ENCODE data around the gene TMEM203. TPM values are rescaled to one million over a fixed set of nuclear protein-coding genes. Genes with fewer than 3 reads are reported as not detected.

TMEM203 gene
- total and polyA plus RNA-seq, 12 donors: 21.7 to 48.4 (median 40.0) TPM

GRCh38 chr9:137163365-137163715 lies 42.1 kb downstream of the TMEM203 start:
- peaks cover 95% of the 10 kb centered on the region for H3K27me3 ChIP-seq
- no peak for DNase-seq
- H3K4me3 ChIP-seq: peak overlapping the region in 1 of 4 donors; percentile 10
- H3K9me3 ChIP-seq (replicated peaks in 1 of 3): no peaks in the 10 kb centered on the region
- no peak overlapping the region for H3K27ac ChIP-seq
- WGBS, 4 donors: 6 to 44% (median 24%) methylated on average over 8 to 26 of the region's 26 CpGs
- no peak for TF ChIP-seq POLR2A (IDR thresholded peaks at IDR 0.05)
- TF ChIP-seq, protein P1, sequence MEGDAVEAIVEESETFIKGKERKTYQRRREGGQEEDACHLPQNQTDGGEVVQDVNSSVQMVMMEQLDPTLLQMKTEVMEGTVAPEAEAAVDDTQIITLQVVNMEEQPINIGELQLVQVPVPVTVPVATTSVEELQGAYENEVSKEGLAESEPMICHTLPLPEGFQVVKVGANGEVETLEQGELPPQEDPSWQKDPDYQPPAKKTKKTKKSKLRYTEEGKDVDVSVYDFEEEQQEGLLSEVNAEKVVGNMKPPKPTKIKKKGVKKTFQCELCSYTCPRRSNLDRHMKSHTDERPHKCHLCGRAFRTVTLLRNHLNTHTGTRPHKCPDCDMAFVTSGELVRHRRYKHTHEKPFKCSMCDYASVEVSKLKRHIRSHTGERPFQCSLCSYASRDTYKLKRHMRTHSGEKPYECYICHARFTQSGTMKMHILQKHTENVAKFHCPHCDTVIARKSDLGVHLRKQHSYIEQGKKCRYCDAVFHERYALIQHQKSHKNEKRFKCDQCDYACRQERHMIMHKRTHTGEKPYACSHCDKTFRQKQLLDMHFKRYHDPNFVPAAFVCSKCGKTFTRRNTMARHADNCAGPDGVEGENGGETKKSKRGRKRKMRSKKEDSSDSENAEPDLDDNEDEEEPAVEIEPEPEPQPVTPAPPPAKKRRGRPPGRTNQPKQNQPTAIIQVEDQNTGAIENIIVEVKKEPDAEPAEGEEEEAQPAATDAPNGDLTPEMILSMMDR (IDR thresholded peaks at IDR 0.05): no peak
- H3K4me1 ChIP-seq (replicated peaks in 1 of 2): peaks cover 0 to 16% of the 10 kb centered on the region in 2 donors
- intact Hi-C loops (cut with DNase I): no loop called here
- no peaks in the 10 kb centered on the region for H3K36me3 ChIP-seq (replicated peaks in 1 of 2)

DNA sequence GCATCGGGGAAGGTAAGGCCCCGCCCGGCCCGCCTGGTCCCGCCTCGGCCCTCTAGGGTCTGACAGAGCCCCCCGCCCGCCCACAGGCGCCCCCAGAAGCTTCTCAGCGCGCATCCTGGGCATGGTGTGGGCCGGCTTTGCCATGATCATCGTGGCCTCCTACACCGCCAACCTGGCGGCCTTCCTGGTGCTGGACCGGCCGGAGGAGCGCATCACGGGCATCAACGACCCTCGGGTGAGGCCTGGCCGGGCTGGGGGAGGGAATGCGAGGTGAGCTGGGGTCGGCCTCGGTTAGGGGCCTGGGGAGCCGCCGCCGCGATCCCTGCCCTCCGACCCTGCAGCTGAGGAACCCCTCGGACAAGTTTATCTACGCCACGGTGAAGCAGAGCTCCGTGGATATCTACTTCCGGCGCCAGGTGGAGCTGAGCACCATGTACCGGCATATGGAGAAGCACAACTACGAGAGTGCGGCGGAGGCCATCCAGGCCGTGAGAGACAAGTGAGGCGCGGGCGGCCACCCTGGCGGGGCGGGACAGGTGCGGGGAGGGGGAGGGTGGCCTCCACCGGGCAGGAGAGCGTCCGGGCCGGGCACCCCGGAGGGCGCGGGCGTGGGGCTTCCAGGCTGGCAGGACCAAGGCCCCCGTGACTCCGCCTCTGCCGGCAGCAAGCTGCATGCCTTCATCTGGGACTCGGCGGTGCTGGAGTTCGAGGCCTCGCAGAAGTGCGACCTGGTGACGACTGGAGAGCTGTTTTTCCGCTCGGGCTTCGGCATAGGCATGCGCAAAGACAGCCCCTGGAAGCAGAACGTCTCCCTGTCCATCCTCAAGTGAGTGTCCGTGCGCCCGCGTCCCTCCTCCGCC lies 42.7 kb downstream of the TMEM203 start:
- TF ChIP-seq, protein P1 (IDR thresholded peaks at IDR 0.05): peak in 1 of 6 experiments; percentile 21
- no peak for TF ChIP-seq POLR2A (IDR thresholded peaks at IDR 0.05)
- H3K36me3 ChIP-seq (replicated peaks in 1 of 2): no peaks in the 10 kb centered on the region
- DNase-seq: peak in 3 of 7 donors; percentile 46 to 64 (median 51)
- peaks cover 92% of the 10 kb centered on the region for H3K27me3 ChIP-seq
- H3K4me1 ChIP-seq (replicated peaks in 1 of 2): peaks cover 0 to 11% of the 10 kb centered on the region in 2 donors
- intact Hi-C loops (cut with DNase I): no loop called here
- no peaks in the 10 kb centered on the region for H3K9me3 ChIP-seq (replicated peaks in 1 of 3)
- H3K27ac ChIP-seq: no peak overlapping the region
- peak overlapping the region in 1 of 4 donors; percentile 10 for H3K4me3 ChIP-seq
- 0 to 31% (median 5%) methylated on average over 4 to 74 of the region's 74 CpGs for WGBS, 4 donors

- 2 to 5% (median 3%) methylated on average over 12 to 68 of the region's 71 CpGs for WGBS, 4 donors
- H3K36me3 ChIP-seq (replicated peaks in 1 of 2): no peaks in the 10 kb centered on the region
- H3K27ac ChIP-seq: no peak overlapping the region
- no peaks in the 10 kb centered on the region for H3K9me3 ChIP-seq (replicated peaks in 1 of 3)
- peaks cover 86% of the 10 kb centered on the region for H3K27me3 ChIP-seq
- intact Hi-C loops (cut with DNase I): no loop called here
- TF ChIP-seq, protein P1 (IDR thresholded peaks at IDR 0.05): no peak
- TF ChIP-seq POLR2A (IDR thresholded peaks at IDR 0.05): no peak
- DNase-seq: no peak
- H3K4me1 ChIP-seq (replicated peaks in 1 of 2): peaks cover 0 to 11% of the 10 kb centered on the region in 2 donors
- no peak overlapping the region for H3K4me3 ChIP-seq
Measured at GRCh38 chr9:137161558-137162486, 43.6 kb downstream of the TMEM203 start.
